ENCODE results near the gene EML3.
"Not testable (repeated sequence)": the region's sequence is repeated elsewhere in the genome, so short reads cannot be mapped to it uniquely, and the experiment has no call there.

EML3 gene

DNA sequence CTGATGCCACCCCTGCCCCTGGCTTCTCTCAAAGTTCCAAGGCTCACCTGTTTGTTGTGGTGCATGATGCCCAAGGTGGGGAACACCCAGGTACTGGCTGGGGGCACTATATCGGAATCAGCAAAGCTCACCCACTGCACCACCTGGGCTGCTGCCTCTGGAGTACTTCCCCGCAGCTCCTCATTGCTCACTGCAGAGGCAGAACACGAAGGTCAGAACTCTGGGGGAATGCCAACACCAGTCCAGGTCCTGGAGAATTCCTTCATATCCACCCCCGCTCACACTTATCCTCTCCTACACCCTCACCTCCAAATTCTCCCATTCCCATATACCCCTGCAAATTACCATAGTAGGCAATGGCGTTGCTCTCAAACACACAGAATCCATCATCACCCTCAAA, 41.1 kb downstream of the EML3 start:
- DNase-seq: not testable (repeated sequence)

DNA sequence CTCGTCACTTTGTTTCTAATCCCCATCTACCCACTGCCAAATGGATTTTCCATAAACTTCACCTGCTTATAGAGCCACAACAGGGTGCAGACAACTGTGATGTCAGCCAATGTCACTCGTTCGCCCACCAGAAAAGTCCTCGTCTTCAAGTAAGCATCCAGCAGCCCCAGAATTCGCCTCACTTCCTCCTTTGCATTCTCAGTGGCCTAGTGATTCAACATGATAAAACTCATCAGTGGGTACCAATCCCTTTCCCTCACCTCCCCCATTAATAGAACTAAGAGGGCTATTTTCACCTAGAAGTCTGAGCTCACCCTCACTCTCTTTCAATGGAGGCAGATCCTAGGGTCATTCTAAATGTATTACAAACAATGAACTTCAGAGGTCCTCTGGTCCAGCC, 41.7 kb downstream of the EML3 start:
- not testable (repeated sequence) for DNase-seq

GRCh38 chr11:62569611-62570010, 43.0 kb downstream of the EML3 start:
- no peak for DNase-seq

DNA sequence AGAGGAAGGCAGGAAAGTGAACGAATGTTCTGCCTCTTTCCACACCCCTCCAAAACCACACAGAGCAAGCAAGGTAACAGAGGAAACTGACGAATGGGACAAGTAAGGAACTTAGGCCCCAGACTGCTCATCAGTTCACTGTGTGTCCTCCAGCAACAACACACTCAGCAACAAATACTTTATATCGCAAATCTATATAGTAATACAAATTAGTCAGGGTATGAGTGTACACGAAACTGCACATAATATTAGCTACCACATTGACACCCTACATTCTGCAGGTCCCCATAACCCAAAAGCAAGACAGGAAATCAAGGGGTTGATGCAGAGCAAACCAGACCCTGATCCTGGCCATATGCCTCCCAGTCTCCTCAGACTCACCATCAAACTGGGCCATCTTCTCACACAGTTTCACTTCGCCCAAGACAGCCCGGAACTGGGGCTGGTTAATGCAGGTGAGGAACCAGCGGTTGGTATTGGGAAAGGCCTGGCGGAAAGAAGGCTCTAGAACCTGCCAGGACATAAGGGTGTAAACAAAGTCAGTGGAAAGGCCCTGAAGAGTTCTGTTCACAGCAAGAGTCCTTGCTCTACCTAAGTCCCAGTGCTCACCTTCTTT, 45.4 kb downstream of the EML3 start:
- DNase-seq: no peak

DNA sequence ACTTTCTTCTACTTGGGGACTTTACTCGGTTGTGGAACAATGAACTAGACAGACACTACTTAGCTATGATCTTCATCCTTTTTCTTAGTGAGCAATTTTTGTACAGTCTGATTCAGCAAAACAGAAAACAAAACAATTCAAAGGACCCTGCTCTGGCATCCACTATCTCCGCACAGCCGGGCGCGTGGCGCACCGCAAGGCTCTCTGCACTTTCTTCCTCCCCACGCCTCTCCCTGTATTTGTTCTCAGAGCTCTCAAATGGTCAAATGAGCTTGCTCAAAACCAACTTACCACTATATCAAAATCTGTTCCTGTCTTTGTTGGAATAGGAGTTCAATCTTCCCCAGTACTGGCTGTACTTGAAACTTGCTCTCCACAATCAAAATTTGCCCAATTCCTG, 46.3 kb downstream of the EML3 start:
- DNase-seq: no peak

DNA sequence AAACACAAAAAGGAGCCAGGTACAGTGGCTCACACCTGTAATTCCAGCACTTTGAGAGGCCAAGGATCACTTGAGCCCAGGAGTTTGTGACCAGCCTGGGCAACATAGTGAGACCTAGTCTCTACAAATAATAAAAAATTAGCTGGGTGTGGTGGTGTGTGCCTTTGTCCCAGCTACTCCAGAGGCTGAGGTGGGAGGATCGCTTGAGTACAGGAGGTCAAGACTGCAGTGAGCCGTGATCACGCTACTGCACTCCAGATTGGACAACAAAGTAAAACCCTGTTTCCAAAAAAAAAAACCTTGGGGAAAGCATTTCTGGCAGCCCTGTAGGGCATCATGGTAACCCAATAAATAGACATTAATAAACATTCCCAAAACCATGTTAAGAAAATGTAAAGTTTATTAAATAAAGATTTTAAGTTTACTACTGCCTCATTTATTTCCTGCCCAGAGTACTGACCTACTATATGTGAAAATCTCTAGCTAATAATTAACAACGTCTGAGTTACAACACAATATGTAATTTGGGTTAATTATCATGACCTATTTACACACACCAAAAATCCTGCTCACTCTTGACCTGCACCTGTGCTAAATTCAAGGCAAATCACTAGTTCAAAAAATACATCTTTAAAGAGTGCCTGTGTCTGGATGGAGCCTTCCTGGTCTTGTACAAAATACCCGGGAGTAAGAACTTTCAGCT, 47.3 kb downstream of the EML3 start:
- no peak for DNase-seq

GRCh38 chr11:62561677-62562230, 50.8 kb downstream of the EML3 start:
- DNase-seq: not testable (repeated sequence)

DNA sequence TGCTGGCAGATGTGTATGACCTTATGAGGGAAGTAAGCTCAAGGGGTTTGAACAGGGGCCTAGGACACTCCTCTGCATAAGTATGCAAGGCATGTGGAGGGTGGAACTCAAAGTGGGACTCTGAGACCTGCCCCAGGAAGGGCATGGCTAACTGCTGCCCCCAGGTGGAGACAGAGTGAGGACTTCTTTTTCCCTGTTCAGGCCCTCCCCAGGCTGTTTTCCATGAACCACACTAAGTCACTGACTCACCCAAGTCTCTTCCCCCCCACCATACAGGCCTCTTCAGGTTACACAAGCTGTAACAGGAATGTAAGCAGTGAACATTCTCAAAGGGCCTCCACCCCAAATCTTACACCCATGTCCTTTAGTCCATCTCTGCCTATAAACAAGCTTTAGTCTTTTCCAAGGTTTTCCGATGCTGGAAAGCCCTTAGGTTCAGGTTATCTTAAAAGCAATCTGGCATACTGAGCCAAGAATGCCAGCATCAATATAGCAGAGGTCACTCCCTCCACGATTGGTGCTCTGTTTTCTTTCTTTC, 51.9 kb downstream of the EML3 start:
- peak; percentile 100 for DNase-seq

DNA sequence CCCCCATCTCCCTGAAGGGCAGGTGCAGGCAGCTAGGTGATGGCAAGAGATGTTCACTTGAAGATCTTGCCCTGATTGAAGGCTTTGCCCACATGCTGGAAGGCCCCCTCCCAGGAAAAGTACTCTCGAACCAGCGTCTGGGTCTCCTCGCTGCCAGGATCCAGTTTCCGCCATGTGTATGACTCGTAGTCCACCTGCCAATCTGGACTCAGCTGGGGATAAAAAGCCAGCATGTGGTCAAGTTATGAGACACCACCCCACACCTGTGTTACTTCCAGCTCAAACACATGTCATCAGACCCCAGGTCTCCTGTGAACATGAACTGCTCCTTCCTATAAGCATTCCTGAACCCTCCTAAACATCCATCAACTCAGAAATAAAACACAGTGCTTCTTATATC, 52.9 kb downstream of the EML3 start:
- DNase-seq: not testable (repeated sequence)

GRCh38 chr11:62559204-62559603, 53.4 kb downstream of the EML3 start:
- DNase-seq: no peak

GRCh38 chr11:62558669-62559068, 53.9 kb downstream of the EML3 start:
- DNase-seq: no peak

- peak; percentile 40 for DNase-seq
Measured at GRCh38 chr11:62556875-62557631, 55.5 kb downstream of the EML3 start.

DNA sequence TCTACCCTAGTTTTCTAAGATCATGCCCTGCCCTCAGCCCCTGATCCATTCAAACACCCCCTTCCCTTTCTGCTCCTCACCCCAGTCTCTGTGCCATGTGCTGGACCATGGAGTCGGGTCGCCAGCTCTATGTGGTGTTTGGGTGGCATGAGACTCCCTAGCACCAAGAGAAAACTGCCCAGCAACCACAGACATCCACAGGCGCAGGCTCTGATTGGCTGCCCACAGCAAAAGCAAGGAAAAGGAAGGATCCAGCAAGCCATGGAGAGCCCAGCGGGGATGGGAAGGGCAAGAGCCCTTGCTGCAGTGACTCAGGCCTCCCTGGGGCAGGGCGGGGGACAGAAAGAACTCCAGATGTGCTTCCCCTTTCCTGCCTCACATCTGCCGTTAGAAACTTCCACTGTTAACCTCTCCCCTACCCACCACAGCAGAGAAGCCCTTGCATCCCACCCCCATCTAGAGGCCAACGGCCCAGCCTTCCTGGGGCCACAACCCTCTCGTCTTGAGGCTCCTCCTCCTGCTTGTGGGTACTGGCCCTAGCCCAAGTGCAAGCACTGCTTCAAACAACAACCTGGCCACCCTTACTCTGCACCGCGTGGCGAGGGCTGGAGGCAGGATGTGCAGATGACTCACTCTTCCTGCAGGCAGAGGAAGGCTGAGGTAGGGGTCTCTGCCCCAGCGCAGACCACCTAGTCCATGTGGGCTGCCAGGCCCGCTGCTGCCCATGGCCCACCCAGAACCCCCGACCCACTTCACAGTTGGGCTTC, 56.3 kb downstream of the EML3 start:
- DNase-seq: peak; percentile 98

DNA sequence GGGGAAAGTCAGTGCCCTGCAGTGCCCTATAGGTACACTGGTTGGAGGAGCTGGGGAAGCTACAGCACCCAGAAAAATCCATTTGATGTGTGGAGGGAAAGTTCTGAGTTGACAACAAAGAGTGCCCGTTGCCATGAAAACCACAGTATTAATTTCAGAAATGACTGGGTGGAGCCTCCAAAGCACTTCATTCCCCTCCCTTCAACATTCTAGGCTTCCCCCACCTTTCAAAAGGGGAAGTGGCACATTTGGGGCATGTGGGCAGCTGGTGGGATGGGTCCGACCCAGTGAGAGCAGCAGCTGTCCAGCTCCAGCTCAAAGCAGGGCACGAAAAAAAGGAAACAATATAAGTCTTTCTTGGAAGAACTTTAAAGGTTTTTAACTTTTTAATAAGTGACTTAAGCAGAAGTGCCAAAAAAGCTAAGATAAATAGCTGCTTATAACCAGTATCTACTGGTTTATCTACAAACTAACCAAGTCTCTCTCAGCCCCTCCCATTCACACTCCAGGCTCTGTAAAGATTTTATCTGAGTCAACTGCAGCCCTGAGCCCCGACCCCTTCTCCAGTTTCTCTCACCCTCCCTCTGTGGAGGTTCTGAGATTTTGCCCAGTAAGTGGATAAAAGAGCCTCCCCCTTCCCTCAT, 57.0 kb downstream of the EML3 start:
- peak; percentile 36 for DNase-seq

- peak; percentile 60 for DNase-seq
Measured at GRCh38 chr11:62554387-62555167, 58.0 kb downstream of the EML3 start.

GRCh38 chr11:62553839-62554361, 58.7 kb downstream of the EML3 start:
- peak; percentile 93 for DNase-seq

- DNase-seq: peak; percentile 98
Measured at GRCh38 chr11:62553080-62553838, 59.3 kb downstream of the EML3 start.

- DNase-seq: peak; percentile 60
Measured at GRCh38 chr11:62552485-62553079, 60.0 kb downstream of the EML3 start.

Measured in EL (cell line).